ENCODE data around the gene OCA2.

OCA2 gene

GRCh38 chr15:28105224-28105791 is 6.2 kb upstream of the OCA2 start:
- DNase-seq: no peak

GRCh38 chr15:28104326-28104725 is 5.2 kb upstream of the OCA2 start:
- no peak for DNase-seq

- DNase-seq: no peak
Observed at GRCh38 chr15:28103831-28104230, 4.7 kb upstream of the OCA2 start.

DNA sequence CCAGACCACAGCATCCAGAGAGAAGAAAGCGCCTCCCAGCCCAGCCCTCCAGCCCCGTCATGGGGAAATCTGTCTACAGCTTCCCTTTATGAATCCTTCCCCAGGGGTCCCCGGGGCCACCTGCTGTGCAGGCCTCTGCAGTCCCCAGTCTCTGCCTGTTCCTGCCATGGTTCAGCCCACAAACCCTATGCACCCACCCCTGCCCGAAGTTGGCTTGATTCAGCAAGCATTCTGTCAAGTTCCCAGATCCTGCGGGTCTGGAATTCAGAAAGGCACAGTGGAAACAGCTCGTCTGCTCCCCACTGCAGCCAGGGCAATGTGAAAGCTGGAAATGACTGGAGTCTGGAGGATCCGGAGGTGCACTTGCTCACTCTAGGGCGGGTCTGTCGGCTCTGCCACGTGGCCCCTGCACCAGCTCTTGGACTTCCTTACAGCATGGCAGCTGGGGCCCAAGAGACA is 2.9 kb upstream of the OCA2 start:
- no peak for DNase-seq

- DNase-seq: no peak
Observed at GRCh38 chr15:28101201-28101600, 2.1 kb upstream of the OCA2 start.

- no peak for DNase-seq
Observed at GRCh38 chr15:28100516-28101195, 1.5 kb upstream of the OCA2 start.

- DNase-seq: no peak
Observed at GRCh38 chr15:28099555-28100140, 533 bp upstream of the OCA2 start.

DNA sequence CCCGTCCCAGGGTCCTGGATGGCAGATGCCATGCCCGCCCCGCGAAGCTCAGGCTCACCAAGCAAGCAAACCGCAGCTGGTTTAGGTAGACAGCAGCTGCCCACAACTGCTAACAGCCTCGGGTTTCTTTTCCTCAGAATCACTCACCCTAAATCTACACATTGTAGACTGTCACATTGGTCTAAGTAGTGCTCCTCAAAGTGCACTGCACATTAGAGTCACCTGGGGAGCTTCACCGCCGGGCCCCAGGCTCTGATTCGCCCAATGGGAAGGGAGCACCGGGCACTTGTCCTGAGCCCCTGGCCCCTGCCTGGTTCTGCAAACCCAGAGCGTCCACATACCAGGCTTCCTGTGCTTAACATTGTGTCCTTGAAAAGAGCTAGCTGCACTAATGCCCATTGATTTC is 752 bp downstream of the OCA2 start:
- DNase-seq: no peak

- DNase-seq: no peak
Observed at GRCh38 chr15:28097656-28098359, 1.3 kb downstream of the OCA2 start.

- no peak for DNase-seq
Observed at GRCh38 chr15:28096670-28097431, 2.3 kb downstream of the OCA2 start.

DNA sequence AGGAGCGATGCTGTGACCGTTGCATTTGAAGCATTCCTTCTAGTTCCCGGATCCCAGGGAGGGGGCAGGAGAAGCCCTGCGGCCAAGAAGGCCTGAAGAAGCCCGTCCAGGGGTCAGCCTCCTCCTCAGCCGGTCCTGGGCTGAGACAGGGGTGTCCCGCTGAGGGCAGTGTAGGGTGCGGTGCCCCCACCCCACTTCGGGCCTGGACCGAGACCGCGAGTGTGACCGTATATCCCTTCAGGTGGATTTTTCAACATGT is 2.8 kb downstream of the OCA2 start:
- DNase-seq: no peak

- no peak for DNase-seq
Observed at GRCh38 chr15:28094732-28095521, 4.2 kb downstream of the OCA2 start.

GRCh38 chr15:28093752-28094535 is 5.2 kb downstream of the OCA2 start:
- DNase-seq: no peak

DNA sequence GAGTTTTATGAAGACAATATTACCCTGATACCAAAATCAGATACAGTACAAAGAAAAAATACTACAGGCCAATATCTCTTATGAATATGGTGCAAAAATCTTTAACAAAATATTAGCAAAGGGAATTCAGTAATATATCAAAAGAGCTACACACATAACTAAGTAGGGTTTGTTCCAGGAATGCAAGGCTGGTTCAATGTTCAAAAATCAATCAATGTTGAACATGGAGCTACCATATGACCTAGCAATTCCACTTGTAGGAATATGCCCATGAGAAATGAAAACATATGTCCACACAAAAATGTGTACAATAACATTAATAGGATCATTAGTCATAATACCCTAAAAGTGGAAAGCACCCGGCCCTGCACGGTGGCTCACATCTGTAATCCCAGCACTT is 7.8 kb downstream of the OCA2 start:
- no peak for DNase-seq

GRCh38 chr15:28086175-28086703 is 12.9 kb downstream of the OCA2 start:
- peak in 1 of 56 donors; percentile 34 for DNase-seq

GRCh38 chr15:28085489-28086174 is 13.5 kb downstream of the OCA2 start:
- DNase-seq: no peak

DNA sequence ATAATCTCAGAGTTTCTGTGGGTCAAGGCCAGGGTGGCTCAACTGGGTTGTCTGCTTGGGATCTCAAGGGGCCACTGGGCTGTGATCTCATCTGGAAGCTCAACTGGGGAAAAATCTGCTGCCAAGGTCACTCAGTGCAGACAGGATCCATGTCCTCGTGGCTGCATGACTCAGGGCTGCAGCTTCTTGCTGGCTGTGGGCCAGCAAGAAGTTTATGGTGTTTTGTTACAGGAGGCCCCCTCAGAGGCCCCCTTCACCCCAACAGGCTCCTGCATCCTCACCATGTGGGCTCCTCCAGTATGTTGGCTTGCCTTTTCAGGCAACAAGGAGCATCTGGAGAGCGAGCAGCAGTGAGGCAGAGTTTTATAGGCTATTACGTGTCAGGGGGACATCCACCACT is 14.6 kb downstream of the OCA2 start:
- DNase-seq: no peak

GRCh38 chr15:28082891-28083684 is 16.0 kb downstream of the OCA2 start:
- no peak for DNase-seq
